ENCODE data around the gene RHBDL1. TPM values are rescaled to one million over a fixed set of nuclear protein-coding genes. Genes with fewer than 3 reads are reported as not detected.
A peak's percentile ranks its signal among the peaks of the same experiment; 100 is the strongest.

RHBDL1 gene
- total and polyA plus RNA-seq, 2 of the 8 experiments (the other 6 are each of a cell fraction or from before 2014, with no cell fraction given), result 4.0 to 8.1 TPM

DNA sequence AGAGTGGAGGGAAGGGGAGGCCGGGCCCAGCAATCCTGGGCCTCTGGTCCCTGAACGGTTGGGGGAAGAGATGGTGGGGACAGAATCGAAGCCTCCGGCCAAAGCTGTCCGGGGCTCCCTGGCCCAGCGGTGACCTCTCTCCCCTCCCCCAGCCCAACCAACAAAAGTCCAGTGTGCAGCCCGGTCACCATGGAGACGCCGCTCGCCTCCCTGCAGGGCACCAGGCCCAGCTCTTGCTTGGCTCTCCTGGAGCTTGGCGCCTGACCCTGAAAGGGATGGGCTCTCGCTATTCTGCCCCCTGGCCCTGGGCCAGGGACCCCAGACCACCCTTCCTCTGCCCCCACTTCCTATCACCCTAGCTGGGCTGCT is 40.7 kb downstream of the RHBDL1 start:
- Histone ChIP-seq H3K4me2 (ENCODE audit: insufficient read depth in 1 of 2, low read depth in 2 of 2, low read length in 2 of 2) (peak overlapping the region; percentile 53 to 83), H3K9ac (replicated peaks in 1 of 4; ENCODE audit: extremely low read depth in 1 of 4, low read depth in 3 of 4, low read length in 3 of 4) (no peak overlapping the region), H3K36me3 (ENCODE audit: control insufficient read depth in 2 of 4, insufficient read depth in 4 of 4, low read length in 3 of 4) (no peaks in the 10 kb centered on the region), H4K5ac (ENCODE audit: insufficient read length, low read depth, low read length) (no peak overlapping the region), H3K79me2 (ENCODE audit: control insufficient read depth in 1 of 2, insufficient read depth in 2 of 2, low read length in 2 of 2) (no peaks in the 10 kb centered on the region), H3K79me1 (ENCODE audit: low read depth, low read length) (no peaks in the 10 kb centered on the region), H2BK12ac (ENCODE audit: low read depth, low read length) (no peak overlapping the region), H2AFZ (ENCODE audit: low read length) (no peak overlapping the region), H2BK20ac (ENCODE audit: low read length) (no peak overlapping the region), H4K8ac (ENCODE audit: extremely low read depth, insufficient read depth, low read length) (no peak overlapping the region), H3K56ac (replicated peaks; ENCODE audit: insufficient read length, low read depth, low read length) (no peak overlapping the region), H3K14ac (ENCODE audit: insufficient read length) (no peak overlapping the region), H3K27ac (ENCODE audit: low read depth, low read length) (no peak overlapping the region), H3K27me3 (replicated peaks in 1 of 4; ENCODE audit: control insufficient read depth in 3 of 4, extremely low read depth in 1 of 4, insufficient read depth in 3 of 4, low read length in 3 of 4) (peaks cover 0 to 41% (median 24%) of the 10 kb centered on the region in 4 experiments; a peak in 6 of 7 replicates), H4K91ac (replicated peaks; ENCODE audit: insufficient read length, low read length) (no peak overlapping the region), H3K18ac (ENCODE audit: extremely low read depth, low read length) (peak overlapping the region; percentile 48; the same call in 1 of the 2 replicates), H3K23ac (ENCODE audit: insufficient read length) (no peak overlapping the region), H3K23me2 (ENCODE audit: low read depth, low read length) (peaks cover 19% of the 10 kb centered on the region; the same call in 1 of the 2 replicates), H4K20me1 (replicated peaks in 1 of 2; ENCODE audit: control insufficient read depth in 1 of 2, insufficient read depth in 2 of 2, low read length in 2 of 2) (peaks cover 4 to 13% of the 10 kb centered on the region in 2 experiments), H3K9me3 (ENCODE audit: insufficient read depth in 2 of 2, low read depth in 1 of 2, low read length in 1 of 2) (no peaks in the 10 kb centered on the region), H2BK120ac (replicated peaks; ENCODE audit: low read depth, low read length) (no peak overlapping the region), H2BK5ac (ENCODE audit: low read depth, low read length) (no peak overlapping the region), H2AK5ac (ENCODE audit: low read depth, low read length) (no peak overlapping the region), H2BK15ac (ENCODE audit: low read length) (no peak overlapping the region), H3K4me3 (ENCODE audit: extremely low read depth in 1 of 4, insufficient read depth in 2 of 4, low read depth in 3 of 4, low read length in 4 of 4) (peak overlapping the region in 3 of 4 experiments; percentile 7 to 74 (median 15); a peak in 5 of 8 replicates), H3K4me1 (replicated peaks in 1 of 4; ENCODE audit: control insufficient read depth in 3 of 4, insufficient read depth in 4 of 4, low read length in 3 of 4) (peaks cover 0 to 29% (median 19%) of the 10 kb centered on the region in 4 experiments; a peak in 5 of 7 replicates), H3K4ac (replicated peaks; ENCODE audit: insufficient read length, low read depth, low read length) (no peak overlapping the region)
- 50% methylated on average over 9 of the region's 12 CpGs; no CpG with 5 or more reads in 1 of the 2 experiments for WGBS, 2 experiments (ENCODE audit: extremely low coverage in 1 of 2, insufficient coverage in 1 of 2, insufficient read length in 1 of 2, insufficient replicate concordance in 2 of 2, low coverage in 1 of 2, low lambda C conversion rate in 2 of 2, missing lambda C conversion rate in 1 of 2)
- TF ChIP-seq GABPA (IDR thresholded peaks at IDR 0.05; ENCODE audit: borderline replicate concordance, insufficient read depth, low read length) (no peak), POLR2A (IDR thresholded peaks at IDR 0.05; ENCODE audit: control extremely low read depth in 1 of 2, low read depth in 2 of 2, low read length in 2 of 2) (0 out of 3 replicates have a peak, but pooled peaks of 1 of the 2 experiments have one; percentile 2), RXRA (IDR thresholded peaks at IDR 0.05; ENCODE audit: insufficient read depth, low read depth, low read length) (0 out of 2 replicates have a peak, but pooled peaks have one; percentile 48), PHF8 (conservative IDR thresholded peaks at IDR 0.05; ENCODE audit: low read depth, low read length) (no peak), SIN3A (conservative IDR thresholded peaks at IDR 0.05 in 1 of 2, IDR thresholded peaks at IDR 0.05 in 1 of 2; ENCODE audit: low read depth in 1 of 2, low read length in 2 of 2) (no peak), KDM5A (IDR thresholded peaks at IDR 0.05; ENCODE audit: low read length) (no peak), SIX5 (IDR thresholded peaks at IDR 0.05; ENCODE audit: low read depth, low read length) (no peak), SUZ12 (IDR thresholded peaks at IDR 0.05; ENCODE audit: low read length) (no peak), ZNF274 (IDR thresholded peaks at IDR 0.05; ENCODE audit: borderline replicate concordance, extremely low read depth, low read length) (no peak), POU5F1 (IDR thresholded peaks at IDR 0.05; ENCODE audit: low read depth, low read length) (no peak), CTBP2 (IDR thresholded peaks at IDR 0.05; ENCODE audit: borderline replicate concordance, insufficient read depth, insufficient read length, low read length) (no peak), SIRT6 (IDR thresholded peaks at IDR 0.05; ENCODE audit: low read length) (no peak), CBX8 (IDR thresholded peaks at IDR 0.05; ENCODE audit: borderline replicate concordance, low read depth, low read length) (no peak)
- ChIA-PET CTCF (ENCODE audit: partially characterized antibody) (interaction anchor here (0.6 to 33.4 kb wide), 17 partner anchors 9 to 615 kb away, joined by 3 to 977 read pairs (median 4); partner anchors contain the start of genes ANTKMT, CCDC78, CHTF18 and CIAO3), POLR2A (ENCODE audit: partially characterized antibody) (interaction anchor here (0.9 to 23.0 kb wide), 20 partner anchors 0 to 346 kb away, joined by 3 to 353 read pairs (median 5); partner anchors contain the start of genes ANTKMT, CCDC78, CHTF18 and CIAO3)
- no peak for DNase-seq (ENCODE audit: low read depth in 1 of 2, low spot score in 2 of 2)
- no peak for FAIRE-seq
